Measurements from ENCODE around the gene SLC38A9.

DNA sequence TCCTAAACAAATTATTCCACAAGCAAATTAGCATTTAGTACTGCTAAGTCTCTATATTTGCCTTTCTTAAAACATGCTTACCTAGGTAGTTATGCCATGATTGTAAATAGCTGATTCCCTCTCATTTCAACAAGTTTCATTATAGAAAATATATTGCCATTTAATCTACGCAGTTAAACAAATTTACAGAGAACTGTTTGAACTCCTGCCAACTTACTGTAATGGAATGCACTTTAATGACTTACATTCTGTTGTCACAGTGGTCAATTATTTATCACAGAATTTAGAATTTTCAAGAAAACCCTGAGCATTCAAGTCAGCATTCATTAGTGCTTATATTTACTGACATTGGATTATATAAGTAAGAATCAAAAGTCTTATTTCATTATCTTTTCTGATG lies 19.6 kb downstream of the SLC38A9 start:
- TF ChIP-seq, protein P1, sequence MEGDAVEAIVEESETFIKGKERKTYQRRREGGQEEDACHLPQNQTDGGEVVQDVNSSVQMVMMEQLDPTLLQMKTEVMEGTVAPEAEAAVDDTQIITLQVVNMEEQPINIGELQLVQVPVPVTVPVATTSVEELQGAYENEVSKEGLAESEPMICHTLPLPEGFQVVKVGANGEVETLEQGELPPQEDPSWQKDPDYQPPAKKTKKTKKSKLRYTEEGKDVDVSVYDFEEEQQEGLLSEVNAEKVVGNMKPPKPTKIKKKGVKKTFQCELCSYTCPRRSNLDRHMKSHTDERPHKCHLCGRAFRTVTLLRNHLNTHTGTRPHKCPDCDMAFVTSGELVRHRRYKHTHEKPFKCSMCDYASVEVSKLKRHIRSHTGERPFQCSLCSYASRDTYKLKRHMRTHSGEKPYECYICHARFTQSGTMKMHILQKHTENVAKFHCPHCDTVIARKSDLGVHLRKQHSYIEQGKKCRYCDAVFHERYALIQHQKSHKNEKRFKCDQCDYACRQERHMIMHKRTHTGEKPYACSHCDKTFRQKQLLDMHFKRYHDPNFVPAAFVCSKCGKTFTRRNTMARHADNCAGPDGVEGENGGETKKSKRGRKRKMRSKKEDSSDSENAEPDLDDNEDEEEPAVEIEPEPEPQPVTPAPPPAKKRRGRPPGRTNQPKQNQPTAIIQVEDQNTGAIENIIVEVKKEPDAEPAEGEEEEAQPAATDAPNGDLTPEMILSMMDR (IDR thresholded peaks at IDR 0.05; ENCODE audit: low read depth, low read length), result no peak
- TF ChIP-seq, protein P2, sequence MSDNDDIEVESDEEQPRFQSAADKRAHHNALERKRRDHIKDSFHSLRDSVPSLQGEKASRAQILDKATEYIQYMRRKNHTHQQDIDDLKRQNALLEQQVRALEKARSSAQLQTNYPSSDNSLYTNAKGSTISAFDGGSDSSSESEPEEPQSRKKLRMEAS (IDR thresholded peaks at IDR 0.05; ENCODE audit: low read depth, low read length), result no peak
- TF ChIP-seq POLR2A (IDR thresholded peaks at IDR 0.05; ENCODE audit: extremely low read depth, insufficient read length), result no peak

All from NB4 (cell line).